Measurements from ENCODE around the gene ADM2. TPM values are rescaled to one million over a fixed set of nuclear protein-coding genes. Genes with fewer than 3 reads are reported as not detected.
A peak's percentile ranks its signal among the peaks of the same experiment; 100 is the strongest.

ADM2 gene
- total RNA-seq, 1 donor from 2014 or later, result 3.7 TPM

DNA sequence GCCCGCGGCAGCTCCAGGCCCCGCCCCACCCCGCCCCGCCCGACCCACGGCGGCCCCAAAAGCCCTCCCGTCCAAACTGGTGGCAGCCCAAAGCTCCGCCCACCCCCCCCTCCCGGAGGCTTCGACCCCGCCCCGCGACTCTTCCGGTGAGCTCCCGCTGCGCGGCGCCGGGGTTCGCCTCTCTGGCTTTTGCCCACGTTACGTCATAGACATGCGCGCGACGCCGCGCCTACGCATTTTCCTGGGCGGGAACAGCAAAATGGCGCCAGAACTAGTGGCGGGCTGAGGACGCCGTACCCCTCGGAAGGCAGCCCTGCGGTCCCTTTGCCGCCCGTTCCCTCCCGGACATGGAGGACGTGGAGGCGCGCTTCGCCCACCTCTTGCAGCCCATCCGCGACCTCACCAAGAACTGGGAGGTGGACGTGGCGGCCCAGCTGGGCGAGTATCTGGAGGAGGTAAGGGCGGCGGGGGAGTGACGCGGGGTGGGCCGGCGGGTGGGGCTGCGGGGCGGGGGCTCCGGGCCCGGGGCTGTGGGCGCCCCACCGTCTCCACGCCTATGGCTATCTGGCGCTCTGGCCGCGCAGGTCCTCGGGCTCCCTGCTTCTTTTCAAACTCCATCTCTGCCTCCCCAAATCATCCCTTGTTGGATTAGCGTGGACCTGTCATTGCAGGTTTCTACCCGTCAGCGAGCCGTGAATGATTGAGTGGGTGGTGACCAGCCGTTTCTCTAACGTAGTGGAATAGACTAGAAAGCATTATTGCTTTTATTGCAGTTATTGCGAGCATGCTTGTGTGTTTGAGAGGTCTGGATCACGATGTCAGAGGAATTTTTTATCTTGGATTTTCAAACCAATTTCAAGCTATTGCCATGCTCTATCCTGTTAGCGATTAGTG lies 26.9 kb downstream of the ADM2 start, which contains the start of gene NCAPH2:
TSS of gene NCAPH2 (plus strand) at position 234 of the 894 bp plus-strand sequence. CDS start at position 348, 114 bp downstream.
- peak; percentile 15 for TF ChIP-seq CTCF (IDR thresholded peaks at IDR 0.05; ENCODE audit: insufficient read depth, low read length, severe bottlenecking)
- no peaks in the 10 kb centered on the region for H3K27me3 ChIP-seq (ENCODE audit: control insufficient read depth, insufficient read depth, low read length)
- DNase-seq (ENCODE audit: low read depth) (peak; percentile 86), FAIRE-seq (no peak)
- peaks cover 13% of the 10 kb centered on the region for H3K36me3 ChIP-seq (ENCODE audit: control insufficient read depth, insufficient read depth, low read length)
- H3K4me3 ChIP-seq (ENCODE audit: low read depth, low read length), result peak within 1 kb of the TSS; percentile 97

- H3K27me3 ChIP-seq (ENCODE audit: control insufficient read depth, insufficient read depth, low read length), result no peaks in the 10 kb centered on the region
- no peak for DNase-seq (ENCODE audit: low read depth)
- peak overlapping the region; percentile 89 for H3K4me3 ChIP-seq (ENCODE audit: low read depth, low read length)
- H3K36me3 ChIP-seq (ENCODE audit: control insufficient read depth, insufficient read depth, low read length), result peaks cover 10% of the 10 kb centered on the region
- no peak for FAIRE-seq
- TF ChIP-seq CTCF (IDR thresholded peaks at IDR 0.05; ENCODE audit: insufficient read depth, low read length, severe bottlenecking), result no peak
These were observed 27.6 kb downstream of the ADM2 start for GRCh38 chr22:50508897-50509296.

GRCh38 chr22:50513175-50513574 lies 31.8 kb downstream of the ADM2 start:
- FAIRE-seq (no peak), DNase-seq (ENCODE audit: low read depth) (no peak)
- Histone ChIP-seq H3K4me3 (ENCODE audit: low read depth, low read length) (no peak overlapping the region), H3K36me3 (ENCODE audit: control insufficient read depth, insufficient read depth, low read length) (peaks cover 10% of the 10 kb centered on the region), H3K27me3 (ENCODE audit: control insufficient read depth, insufficient read depth, low read length) (no peaks in the 10 kb centered on the region)
- no peak for TF ChIP-seq CTCF (IDR thresholded peaks at IDR 0.05; ENCODE audit: insufficient read depth, low read length, severe bottlenecking)

- no peaks in the 10 kb centered on the region for H3K27me3 ChIP-seq (ENCODE audit: control insufficient read depth, insufficient read depth, low read length)
- DNase-seq (ENCODE audit: low read depth) (no peak), FAIRE-seq (no peak)
- H3K4me3 ChIP-seq (ENCODE audit: low read depth, low read length), result no peak overlapping the region
- no peak for TF ChIP-seq CTCF (IDR thresholded peaks at IDR 0.05; ENCODE audit: insufficient read depth, low read length, severe bottlenecking)
- peaks cover 13% of the 10 kb centered on the region for H3K36me3 ChIP-seq (ENCODE audit: control insufficient read depth, insufficient read depth, low read length)
These were observed 34.7 kb downstream of the ADM2 start for GRCh38 chr22:50516068-50516467.

GRCh38 chr22:50516891-50517290 lies 35.5 kb downstream of the ADM2 start:
- no peak for DNase-seq (ENCODE audit: low read depth)

More at GRCh38 chr22:50516891-50517290, 35.5 kb downstream of the ADM2 start:
- no peak for FAIRE-seq
- no peaks in the 10 kb centered on the region for H3K27me3 ChIP-seq (ENCODE audit: control insufficient read depth, insufficient read depth, low read length)
- H3K36me3 ChIP-seq (ENCODE audit: control insufficient read depth, insufficient read depth, low read length), result peaks cover 14% of the 10 kb centered on the region
- no peak overlapping the region for H3K4me3 ChIP-seq (ENCODE audit: low read depth, low read length)
- no peak for TF ChIP-seq CTCF (IDR thresholded peaks at IDR 0.05; ENCODE audit: insufficient read depth, low read length, severe bottlenecking)
